GM23248 (cell line): ENCODE results near the gene ZNF22.

Source experiments
- EZH2 ChIP-seq: fragments of 200-600 bp; sonication (generic); IDR thresholded peaks from 2 replicates; pipeline ENCODE4 v1.6.1; 2018; ENCODE audit warnings: antibody characterized with exemption, mild to moderate bottlenecking; ENCODE audit not compliant: insufficient read depth, poor library complexity, severe bottlenecking
- EZH2phosphoT487 ChIP-seq: fragments of 200-600 bp; sonication (generic); IDR thresholded peaks from 2 replicates; pipeline ENCODE4 v1.6.1; 2018; ENCODE audit warnings: antibody characterized with exemption, moderate library complexity, mild to moderate bottlenecking, low read depth; ENCODE audit not compliant: insufficient read depth

DNA sequence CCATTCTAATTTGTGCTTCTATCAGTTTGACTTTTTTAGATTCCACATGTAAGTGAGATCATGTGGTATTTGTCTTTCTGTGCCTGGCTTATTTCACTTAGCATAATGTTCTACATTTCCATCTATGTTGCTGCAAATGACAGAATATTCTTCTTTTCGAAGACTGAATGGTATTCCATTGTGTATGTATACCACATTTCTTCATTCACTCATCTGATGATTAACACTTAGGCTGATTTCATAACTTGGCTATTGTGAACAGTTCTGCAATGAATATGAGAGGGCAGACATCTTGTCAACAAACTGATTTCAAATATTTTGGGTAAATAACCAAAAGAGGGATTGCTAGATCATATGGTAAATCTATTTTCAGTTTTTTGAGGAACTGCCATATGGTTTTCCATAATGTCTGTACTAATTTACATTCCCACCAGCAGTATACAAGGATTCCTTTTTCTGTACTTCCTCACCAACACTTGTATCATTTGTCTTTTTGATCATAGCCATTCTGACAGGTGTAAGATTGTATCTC, 52.9 kb downstream of the ZNF22 start:
- TF ChIP-seq EZH2 (no peak), EZH2phosphoT487 (no peak)
